ENCODE results near the gene SST.

- TF ChIP-seq CTCF (conservative IDR thresholded peaks at IDR 0.05 in 1 of 2, IDR thresholded peaks at IDR 0.05 in 1 of 2; ENCODE audit: extremely low read depth in 1 of 2, insufficient read depth in 1 of 2, low read depth in 1 of 2, low read length in 2 of 2) (no peak), EZH2 (IDR thresholded peaks at IDR 0.05; ENCODE audit: borderline replicate concordance, low read length) (no peak)
Observed at GRCh38 chr3:187662848-187663409, 7.3 kb downstream of the SST start.
